GM12878 (cell line): ENCODE results near the gene FCRLA. TPM values are rescaled to one million over a fixed set of nuclear protein-coding genes. Genes with fewer than 3 reads are reported as not detected.
A peak's percentile ranks its signal among the peaks of the same experiment; 100 is the strongest.

Source experiments
- ATAC-seq: fragments of 200-7000 bp; cut with Tn5 transposase; 3 replicates; pipeline ENCODE4 v1.9.1; 2020; ENCODE audit warnings: mild to moderate bottlenecking, moderate library complexity
- BruUV-seq: library from RNA; stranded (reverse); fragments of 400-500 nt; replicated peaks from 2 replicates; lab custom pipeline; 2021; lab: Mats Ljungman, UMichigan
- CTCF ChIA-PET: fragments of 300-600 bp; sonication (Branson Sonifier 250); formaldehyde crosslinking; extraction: SDS; loops from one replicate; lab custom pipeline; 2021; ENCODE audit warnings: inconsistent platforms; lab: Yijun Ruan, JAX
- POLR2A ChIA-PET: fragments of 350-600 bp; formaldehyde crosslinking; extraction: SDS; loops from one replicate; lab custom pipeline; 2021; ENCODE audit warnings: inconsistent platforms; lab: Charles Lee
- RAD21 ChIA-PET: fragments of 300-600 bp; sonication (Branson Sonifier 250); formaldehyde crosslinking; loops from one replicate; lab custom pipeline; 2023; ENCODE audit warnings: antibody characterized with exemption; ENCODE audit not compliant: unreplicated experiment; lab: Charles Lee
- SMC1A ChIA-PET: fragments of 300-600 bp; sonication (Branson Sonifier 250); formaldehyde crosslinking; loops from one replicate; lab custom pipeline; 2023; ENCODE audit not compliant: unreplicated experiment, uncharacterized antibody; lab: Charles Lee
- DNase-seq: peaks from one replicate; pipeline ENCODE4 v3.0.0-alpha.2; 2011; ENCODE audit warnings: low read depth, low spot score
- FAIRE-seq: peaks from 3 replicates; lab custom pipeline; 2011; peaks lifted over from hg19 to GRCh38; lab: Jason Lieb, UNC
- H2AFZ ChIP-seq: 2 replicates; pipeline ENCODE4 v1.6.0; 2011; ENCODE audit warnings: low read depth, low read length, control low read depth; ENCODE audit not compliant: control insufficient read depth
- H3K27ac ChIP-seq: 2 replicates; pipeline ENCODE4 v1.5.1; 2011; ENCODE audit warnings: control low read depth; ENCODE audit not compliant: control insufficient read depth, insufficient read depth
- H3K27me3 ChIP-seq, 2 experiments: replicated peaks in 1 of 2; 2 replicates each; pipeline versions ENCODE4 v1.6.0 to v1.6.1; 2011; ENCODE audit warnings: low read length in 1 of 2; ENCODE audit not compliant: control insufficient read depth in 2 of 2, insufficient read depth in 2 of 2
- H3K36me3 ChIP-seq, 2 experiments: 2 replicates each; pipeline ENCODE4 v1.5.1; 2011; ENCODE audit warnings: low read length in 1 of 2; ENCODE audit not compliant: control insufficient read depth in 2 of 2, insufficient read depth in 2 of 2
- H3K4me1 ChIP-seq: 2 replicates; pipeline ENCODE4 v1.6.1; 2011; ENCODE audit warnings: mild to moderate bottlenecking, low read length, moderate library complexity, mixed read lengths; ENCODE audit not compliant: control insufficient read depth, insufficient read depth
- H3K4me2 ChIP-seq: 2 replicates; pipeline ENCODE4 v1.6.0; 2011; ENCODE audit warnings: control low read depth; ENCODE audit not compliant: control insufficient read depth, insufficient read depth
- H3K4me3 ChIP-seq: fragments of 200-600 bp; sonication (generic); 2 replicates; pipeline ENCODE4 v1.5.1; 2016
- H3K79me2 ChIP-seq: 2 replicates; pipeline ENCODE4 v1.6.0; 2011; ENCODE audit warnings: low read length; ENCODE audit not compliant: control insufficient read depth, insufficient read depth
- H3K9ac ChIP-seq: 2 replicates; pipeline ENCODE4 v1.8.0; 2011; ENCODE audit warnings: low read length, control low read depth, mixed read lengths; ENCODE audit not compliant: control insufficient read depth, insufficient read depth
- H3K9me3 ChIP-seq: replicated peaks from 3 replicates; pipeline ENCODE4 v1.5.1; 2011; ENCODE audit warnings: mild to moderate bottlenecking, low read length; ENCODE audit not compliant: control insufficient read depth, insufficient read depth
- H4K20me1 ChIP-seq: 2 replicates; pipeline ENCODE4 v1.6.0; 2011; ENCODE audit not compliant: control insufficient read depth, insufficient read depth
- CEBPB ChIP-seq, 2 experiments: fragments of 150-350 bp in 1 of 2; IDR thresholded peaks; 2 replicates each; pipeline ENCODE4 v1.6.1; 2012 to 2014; ENCODE audit warnings: low read depth in 2 of 2, low read length in 2 of 2, borderline replicate concordance in 1 of 2, inconsistent platforms in 1 of 2
- HDGF ChIP-seq: fragments of 450-650 bp; IDR thresholded peaks from 2 replicates; pipeline ENCODE4 v1.6.1; 2016; ENCODE audit warnings: antibody characterized with exemption
- IKZF2 ChIP-seq, 2 experiments: fragments of 450-650 bp; IDR thresholded peaks; 2 replicates each; pipeline ENCODE4 v1.6.1; 2017; ENCODE audit warnings: mild to moderate bottlenecking in 2 of 2, moderate library complexity in 2 of 2
- IRF4 ChIP-seq: IDR thresholded peaks from 2 replicates; pipeline ENCODE4 v1.6.1; 2011; ENCODE audit warnings: low read depth, low read length
- MEF2A ChIP-seq: IDR thresholded peaks from 2 replicates; pipeline ENCODE4 v1.6.1; 2011; ENCODE audit warnings: low read depth, mild to moderate bottlenecking, low read length, moderate library complexity; ENCODE audit not compliant: insufficient read depth
- NBN ChIP-seq: fragments of 450-650 bp; IDR thresholded peaks from 2 replicates; pipeline ENCODE4 v1.6.1; 2016
- PKNOX1 ChIP-seq: fragments of 450-650 bp; IDR thresholded peaks from 2 replicates; pipeline ENCODE4 v1.6.1; 2016; ENCODE audit warnings: mild to moderate bottlenecking
- RBBP5 ChIP-seq: fragments of 200-600 bp; sonication (generic); conservative IDR thresholded peaks from 2 replicates; pipeline ENCODE4 v1.6.1; 2016
- SPI1 ChIP-seq: IDR thresholded peaks from 2 replicates; pipeline ENCODE4 v1.6.1; 2011; ENCODE audit warnings: low read depth, mild to moderate bottlenecking, low read length, moderate library complexity, borderline replicate concordance; ENCODE audit not compliant: insufficient read depth
- WGBS: methylation state at CpG from one replicate; pipeline ENCODE4 v1.1.6; 2016; ENCODE audit warnings: low lambda C conversion rate; ENCODE audit not compliant: insufficient replicate concordance, insufficient coverage; ENCODE audit errors: missing lambda C conversion rate; 5-methylcytosine and 5-hydroxymethylcytosine counted together
- in situ Hi-C: fragments of 300-500 bp; cut with MboI; formaldehyde crosslinking; loops from 9 replicates; pipeline ENCODE4 v1.14.3; 2018; ENCODE audit warnings: mixed read lengths
- intact Hi-C: fragments of 100-400 bp; cut with micrococcal nuclease; formaldehyde crosslinking; loops from one replicate; pipeline ENCODE4 v1.14.2; 2022; ENCODE audit not compliant: unreplicated experiment
- polyA plus RNA-seq, 11 experiments: library from polyadenylated mRNA; depleted of rRNA in 4 of 11; unstranded in 6 of 11; stranded (reverse) in 5 of 11; fragments of >200 nt; fragmentation: Nextera tagmentation in 4 of 11; fragmentation: Illumina TruSeq in 1 of 11; extraction: Ambion mirVana in 4 of 11; extraction: Trizol in 1 of 11; gene quantifications; 1 replicate in 1 of 11; 2 replicates in 10 of 11; pipeline versions ENCODE4 v1.2.1 to v1.2.3, GENCODE V29; 2011 to 2016; ENCODE audit warnings: inconsistent platforms in 2 of 11, missing spikeins in 2 of 11, low read depth in 1 of 11
- total RNA-seq, 4 experiments: library from RNA; depleted of rRNA in 3 of 4; stranded (reverse); fragments of >200 nt in 3 of 4; fragmentation: Illumina TruSeq in 1 of 4; extraction: Trizol in 1 of 4; gene quantifications; 2 replicates each; pipeline versions ENCODE4 v1.2.1 to v1.2.3, GENCODE V29; 2013 to 2021
- TF ChIP-seq, protein P1 (sequence below): fragments of 450-650 bp; formaldehyde crosslinking; IDR thresholded peaks from 2 replicates; pipeline ENCODE4 v1.5.0; 2022; ENCODE audit warnings: mild to moderate bottlenecking, missing genetic modification characterization
- TF ChIP-seq, protein P2 (sequence below): fragments of 450-650 bp; IDR thresholded peaks from 2 replicates; pipeline ENCODE4 v1.6.1; 2017; ENCODE audit warnings: low read depth, mild to moderate bottlenecking, moderate library complexity
- TF ChIP-seq, protein P3 (sequence below): IDR thresholded peaks from 2 replicates; pipeline ENCODE4 v1.6.1; 2011; ENCODE audit warnings: mild to moderate bottlenecking, low read depth, low read length, moderate library complexity; ENCODE audit not compliant: insufficient replicate concordance

FCRLA gene
- total and polyA plus RNA-seq, 10 of the 15 experiments (the other 5 are each of a cell fraction or from before 2014, with no cell fraction given), result 130 to 714 (median 374) TPM

DNA sequence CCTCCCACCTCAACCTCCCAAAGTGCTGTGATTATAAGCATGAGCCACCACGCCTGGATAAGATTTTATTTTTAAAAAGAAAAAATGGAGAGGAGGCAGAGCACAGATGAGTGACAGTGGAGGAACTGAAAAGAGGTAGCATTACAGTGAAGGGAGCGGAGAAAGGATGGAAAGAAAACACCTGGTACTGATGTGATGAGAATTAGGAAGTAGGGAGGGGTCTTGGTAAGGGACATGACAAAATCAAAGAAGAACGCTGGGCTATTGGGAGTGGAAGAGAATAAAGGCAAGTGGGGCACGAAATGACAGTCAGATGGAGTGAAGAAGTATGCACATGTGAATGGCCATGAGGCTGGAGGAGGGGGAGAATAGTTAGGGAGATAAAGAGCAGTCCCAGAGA is 2.3 kb downstream of the FCRLA start:
- H3K4me3 ChIP-seq, result peak overlapping the region; percentile 81
- peak overlapping the region; percentile 94 for H3K4me2 ChIP-seq
- no peaks in the 10 kb centered on the region for H3K9me3 ChIP-seq
- intact Hi-C loops, result no loop called here
- ATAC-seq, result no peak
- no peaks in the 10 kb centered on the region for H4K20me1 ChIP-seq
- CTCF ChIA-PET, result interaction anchor here (5.0 kb wide), 1 partner anchor 27 kb away, joined by 75 read pairs; no protein-coding TSS in a partner anchor
- peaks cover 33% of the 10 kb centered on the region for H3K4me1 ChIP-seq
- RAD21 ChIA-PET, result interaction anchor here (3.5 to 4.7 kb wide), 2 partner anchors 18 to 28 kb away, joined by 32 to 74 read pairs; no protein-coding TSS in a partner anchor
- FAIRE-seq, result no peak
- SMC1A ChIA-PET, result interaction anchor here (0.8 to 5.1 kb wide), 7 partner anchors 7 to 30 kb away, joined by 4 to 61 read pairs (median 5); partner anchors contain the start of gene FCRLB
- POLR2A ChIA-PET, result interaction anchor here (0.5 to 0.6 kb wide), 2 partner anchors 32 to 63 kb away, joined by 3 read pairs; no protein-coding TSS in a partner anchor
- TF ChIP-seq CEBPB (IDR thresholded peaks at IDR 0.05; ENCODE audit: borderline replicate concordance in 1 of 2, low read depth in 2 of 2, low read length in 2 of 2) (no peak), HDGF (0 out of 2 replicates have a peak, but pooled peaks have one; percentile 63), NBN (0 out of 2 replicates have a peak, but pooled peaks have one; percentile 31), RBBP5 (no peak), MEF2A (no peak), SPI1 (0 out of 2 replicates have a peak, but pooled peaks have one; percentile 23), IRF4 (no peak), IKZF2 (IDR thresholded peaks at IDR 0.05) (peak; percentile 15 to 41; a peak in 2 of 4 replicates), PKNOX1 (peak; percentile 93)
- TF ChIP-seq, protein P1, sequence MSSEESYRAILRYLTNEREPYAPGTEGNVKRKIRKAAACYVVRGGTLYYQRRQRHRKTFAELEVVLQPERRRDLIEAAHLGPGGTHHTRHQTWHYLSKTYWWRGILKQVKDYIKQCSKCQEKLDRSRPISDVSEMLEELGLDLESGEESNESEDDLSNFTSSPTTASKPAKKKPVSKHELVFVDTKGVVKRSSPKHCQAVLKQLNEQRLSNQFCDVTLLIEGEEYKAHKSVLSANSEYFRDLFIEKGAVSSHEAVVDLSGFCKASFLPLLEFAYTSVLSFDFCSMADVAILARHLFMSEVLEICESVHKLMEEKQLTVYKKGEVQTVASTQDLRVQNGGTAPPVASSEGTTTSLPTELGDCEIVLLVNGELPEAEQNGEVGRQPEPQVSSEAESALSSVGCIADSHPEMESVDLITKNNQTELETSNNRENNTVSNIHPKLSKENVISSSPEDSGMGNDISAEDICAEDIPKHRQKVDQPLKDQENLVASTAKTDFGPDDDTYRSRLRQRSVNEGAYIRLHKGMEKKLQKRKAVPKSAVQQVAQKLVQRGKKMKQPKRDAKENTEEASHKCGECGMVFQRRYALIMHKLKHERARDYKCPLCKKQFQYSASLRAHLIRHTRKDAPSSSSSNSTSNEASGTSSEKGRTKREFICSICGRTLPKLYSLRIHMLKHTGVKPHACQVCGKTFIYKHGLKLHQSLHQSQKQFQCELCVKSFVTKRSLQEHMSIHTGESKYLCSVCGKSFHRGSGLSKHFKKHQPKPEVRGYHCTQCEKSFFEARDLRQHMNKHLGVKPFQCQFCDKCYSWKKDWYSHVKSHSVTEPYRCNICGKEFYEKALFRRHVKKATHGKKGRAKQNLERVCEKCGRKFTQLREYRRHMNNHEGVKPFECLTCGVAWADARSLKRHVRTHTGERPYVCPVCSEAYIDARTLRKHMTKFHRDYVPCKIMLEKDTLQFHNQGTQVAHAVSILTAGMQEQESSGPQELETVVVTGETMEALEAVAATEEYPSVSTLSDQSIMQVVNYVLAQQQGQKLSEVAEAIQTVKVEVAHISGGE (CRISPR knock-in tag), result no peak
- TF ChIP-seq, protein P2, sequence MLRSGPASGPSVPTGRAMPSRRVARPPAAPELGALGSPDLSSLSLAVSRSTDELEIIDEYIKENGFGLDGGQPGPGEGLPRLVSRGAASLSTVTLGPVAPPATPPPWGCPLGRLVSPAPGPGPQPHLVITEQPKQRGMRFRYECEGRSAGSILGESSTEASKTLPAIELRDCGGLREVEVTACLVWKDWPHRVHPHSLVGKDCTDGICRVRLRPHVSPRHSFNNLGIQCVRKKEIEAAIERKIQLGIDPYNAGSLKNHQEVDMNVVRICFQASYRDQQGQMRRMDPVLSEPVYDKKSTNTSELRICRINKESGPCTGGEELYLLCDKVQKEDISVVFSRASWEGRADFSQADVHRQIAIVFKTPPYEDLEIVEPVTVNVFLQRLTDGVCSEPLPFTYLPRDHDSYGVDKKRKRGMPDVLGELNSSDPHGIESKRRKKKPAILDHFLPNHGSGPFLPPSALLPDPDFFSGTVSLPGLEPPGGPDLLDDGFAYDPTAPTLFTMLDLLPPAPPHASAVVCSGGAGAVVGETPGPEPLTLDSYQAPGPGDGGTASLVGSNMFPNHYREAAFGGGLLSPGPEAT, result 0 out of 2 replicates have a peak, but pooled peaks have one; percentile 17
- TF ChIP-seq, protein P3, sequence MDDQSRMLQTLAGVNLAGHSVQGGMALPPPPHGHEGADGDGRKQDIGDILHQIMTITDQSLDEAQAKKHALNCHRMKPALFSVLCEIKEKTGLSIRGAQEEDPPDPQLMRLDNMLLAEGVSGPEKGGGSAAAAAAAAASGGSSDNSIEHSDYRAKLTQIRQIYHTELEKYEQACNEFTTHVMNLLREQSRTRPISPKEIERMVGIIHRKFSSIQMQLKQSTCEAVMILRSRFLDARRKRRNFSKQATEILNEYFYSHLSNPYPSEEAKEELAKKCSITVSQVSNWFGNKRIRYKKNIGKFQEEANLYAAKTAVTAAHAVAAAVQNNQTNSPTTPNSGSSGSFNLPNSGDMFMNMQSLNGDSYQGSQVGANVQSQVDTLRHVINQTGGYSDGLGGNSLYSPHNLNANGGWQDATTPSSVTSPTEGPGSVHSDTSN, result peak; percentile 71
- no TSS peak for BruUV-seq
- no peak for DNase-seq
- in situ Hi-C loops, result no loop called here
- no peak overlapping the region for H2AFZ ChIP-seq
- peak overlapping the region; percentile 85 for H3K27ac ChIP-seq
- 25% methylated on average over 4 of the region's 4 CpGs for WGBS
- peak overlapping the region; percentile 90 for H3K9ac ChIP-seq
- H3K27me3 ChIP-seq, result no peaks in the 10 kb centered on the region
- H3K79me2 ChIP-seq, result peaks cover 43% of the 10 kb centered on the region
- peaks cover 15 to 16% of the 10 kb centered on the region in 2 experiments for H3K36me3 ChIP-seq
